ENCODE measurements around the gene LHX4. TPM values are rescaled to one million over a fixed set of nuclear protein-coding genes. Genes with fewer than 3 reads are reported as not detected.

LHX4 gene
- total and polyA plus RNA-seq, 10 of the 15 experiments (the other 5 are each of a cell fraction or from before 2014, with no cell fraction given) = 0.05 to 0.80 (median 0.32) TPM; not detected in 6

DNA sequence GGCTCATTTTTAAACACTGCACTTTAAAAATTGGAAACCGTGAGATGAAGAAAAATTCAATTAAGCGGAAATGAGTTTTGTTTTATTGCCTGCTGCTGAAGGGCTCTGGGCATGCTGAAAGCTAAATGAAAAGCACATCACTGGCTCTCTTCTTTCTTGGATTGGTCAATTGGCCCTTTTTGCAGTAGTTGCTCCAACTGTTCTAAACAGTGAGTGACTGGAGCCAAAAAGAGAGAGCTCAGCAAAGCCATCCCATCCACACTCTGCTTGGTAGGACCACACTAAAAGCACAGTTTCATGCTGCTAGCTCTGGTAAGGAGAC, 48.1 kb downstream of the LHX4 start (continued):
- TF ChIP-seq, protein P1, sequence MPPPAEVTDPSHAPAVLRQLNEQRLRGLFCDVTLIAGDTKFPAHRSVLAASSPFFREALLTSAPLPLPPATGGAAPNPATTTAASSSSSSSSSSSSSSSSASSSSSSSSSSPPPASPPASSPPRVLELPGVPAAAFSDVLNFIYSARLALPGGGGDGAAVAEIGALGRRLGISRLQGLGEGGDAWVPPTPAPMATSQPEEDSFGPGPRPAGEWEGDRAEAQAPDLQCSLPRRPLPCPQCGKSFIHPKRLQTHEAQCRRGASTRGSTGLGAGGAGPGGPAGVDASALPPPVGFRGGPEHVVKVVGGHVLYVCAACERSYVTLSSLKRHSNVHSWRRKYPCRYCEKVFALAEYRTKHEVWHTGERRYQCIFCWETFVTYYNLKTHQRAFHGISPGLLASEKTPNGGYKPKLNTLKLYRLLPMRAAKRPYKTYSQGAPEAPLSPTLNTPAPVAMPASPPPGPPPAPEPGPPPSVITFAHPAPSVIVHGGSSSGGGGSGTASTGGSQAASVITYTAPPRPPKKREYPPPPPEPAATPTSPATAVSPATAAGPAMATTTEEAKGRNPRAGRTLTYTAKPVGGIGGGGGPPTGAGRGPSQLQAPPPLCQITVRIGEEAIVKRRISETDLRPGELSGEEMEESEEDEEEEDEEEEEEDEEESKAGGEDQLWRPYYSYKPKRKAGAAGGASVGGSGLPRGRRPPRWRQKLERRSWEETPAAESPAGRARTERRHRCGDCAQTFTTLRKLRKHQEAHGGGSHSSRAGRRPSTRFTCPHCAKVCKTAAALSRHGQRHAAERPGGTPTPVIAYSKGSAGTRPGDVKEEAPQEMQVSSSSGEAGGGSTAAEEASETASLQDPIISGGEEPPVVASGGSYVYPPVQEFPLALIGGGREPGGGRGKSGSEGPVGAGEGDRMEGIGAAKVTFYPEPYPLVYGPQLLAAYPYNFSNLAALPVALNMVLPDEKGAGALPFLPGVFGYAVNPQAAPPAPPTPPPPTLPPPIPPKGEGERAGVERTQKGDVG (CRISPR knock-in tag; IDR thresholded peaks at IDR 0.05) = no peak
- TF ChIP-seq, protein P2, sequence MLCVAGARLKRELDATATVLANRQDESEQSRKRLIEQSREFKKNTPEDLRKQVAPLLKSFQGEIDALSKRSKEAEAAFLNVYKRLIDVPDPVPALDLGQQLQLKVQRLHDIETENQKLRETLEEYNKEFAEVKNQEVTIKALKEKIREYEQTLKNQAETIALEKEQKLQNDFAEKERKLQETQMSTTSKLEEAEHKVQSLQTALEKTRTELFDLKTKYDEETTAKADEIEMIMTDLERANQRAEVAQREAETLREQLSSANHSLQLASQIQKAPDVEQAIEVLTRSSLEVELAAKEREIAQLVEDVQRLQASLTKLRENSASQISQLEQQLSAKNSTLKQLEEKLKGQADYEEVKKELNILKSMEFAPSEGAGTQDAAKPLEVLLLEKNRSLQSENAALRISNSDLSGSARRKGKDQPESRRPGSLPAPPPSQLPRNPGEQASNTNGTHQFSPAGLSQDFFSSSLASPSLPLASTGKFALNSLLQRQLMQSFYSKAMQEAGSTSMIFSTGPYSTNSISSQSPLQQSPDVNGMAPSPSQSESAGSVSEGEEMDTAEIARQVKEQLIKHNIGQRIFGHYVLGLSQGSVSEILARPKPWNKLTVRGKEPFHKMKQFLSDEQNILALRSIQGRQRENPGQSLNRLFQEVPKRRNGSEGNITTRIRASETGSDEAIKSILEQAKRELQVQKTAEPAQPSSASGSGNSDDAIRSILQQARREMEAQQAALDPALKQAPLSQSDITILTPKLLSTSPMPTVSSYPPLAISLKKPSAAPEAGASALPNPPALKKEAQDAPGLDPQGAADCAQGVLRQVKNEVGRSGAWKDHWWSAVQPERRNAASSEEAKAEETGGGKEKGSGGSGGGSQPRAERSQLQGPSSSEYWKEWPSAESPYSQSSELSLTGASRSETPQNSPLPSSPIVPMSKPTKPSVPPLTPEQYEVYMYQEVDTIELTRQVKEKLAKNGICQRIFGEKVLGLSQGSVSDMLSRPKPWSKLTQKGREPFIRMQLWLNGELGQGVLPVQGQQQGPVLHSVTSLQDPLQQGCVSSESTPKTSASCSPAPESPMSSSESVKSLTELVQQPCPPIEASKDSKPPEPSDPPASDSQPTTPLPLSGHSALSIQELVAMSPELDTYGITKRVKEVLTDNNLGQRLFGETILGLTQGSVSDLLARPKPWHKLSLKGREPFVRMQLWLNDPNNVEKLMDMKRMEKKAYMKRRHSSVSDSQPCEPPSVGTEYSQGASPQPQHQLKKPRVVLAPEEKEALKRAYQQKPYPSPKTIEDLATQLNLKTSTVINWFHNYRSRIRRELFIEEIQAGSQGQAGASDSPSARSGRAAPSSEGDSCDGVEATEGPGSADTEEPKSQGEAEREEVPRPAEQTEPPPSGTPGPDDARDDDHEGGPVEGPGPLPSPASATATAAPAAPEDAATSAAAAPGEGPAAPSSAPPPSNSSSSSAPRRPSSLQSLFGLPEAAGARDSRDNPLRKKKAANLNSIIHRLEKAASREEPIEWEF (IDR thresholded peaks at IDR 0.05; ENCODE audit: insufficient replicate concordance, low read depth, low read length) = no peak
- no peak for TF ChIP-seq PAX8 (IDR thresholded peaks at IDR 0.05)
